Stimulated activated CD4-positive, alpha-beta T cell treated with anti-CD3 and anti-CD28 coated beads, Interleukin-1b, Interleukin-23, amount 100 ng/mL, for 24 hours (primary cell): Measurements from ENCODE around the gene OLFML1.

Experiments
- DNase-seq, 4 experiments: peaks; one replicate each; pipeline ENCODE4 v3.0.0-alpha.2; 2020; ENCODE audit warnings: low read depth in 4 of 4, low spot score in 1 of 4

OLFML1 gene

GRCh38 chr11:7531011-7531410 is 45.7 kb downstream of the OLFML1 start:
- no peak for DNase-seq

- DNase-seq: no peak
Measured at GRCh38 chr11:7532405-7533145, 47.3 kb downstream of the OLFML1 start.

GRCh38 chr11:7533199-7534041 is 48.1 kb downstream of the OLFML1 start:
- DNase-seq: no peak

- DNase-seq: no peak
Measured at GRCh38 chr11:7534042-7534378, 48.7 kb downstream of the OLFML1 start.

GRCh38 chr11:7536100-7536499 is 50.8 kb downstream of the OLFML1 start:
- no peak for DNase-seq

- no peak for DNase-seq
Measured at GRCh38 chr11:7537265-7537664, 52.0 kb downstream of the OLFML1 start.

- no peak for DNase-seq
Measured at GRCh38 chr11:7538031-7538430, 52.7 kb downstream of the OLFML1 start.

- DNase-seq: no peak
Measured at GRCh38 chr11:7538466-7539454, 53.5 kb downstream of the OLFML1 start.

GRCh38 chr11:7540830-7541555 is 55.7 kb downstream of the OLFML1 start:
- no peak for DNase-seq

- DNase-seq: no peak
Measured at GRCh38 chr11:7543302-7543701, 58.0 kb downstream of the OLFML1 start.

- no peak for DNase-seq
Measured at GRCh38 chr11:7544021-7544420, 58.7 kb downstream of the OLFML1 start.

- no peak for DNase-seq
Measured at GRCh38 chr11:7545611-7546010, 60.3 kb downstream of the OLFML1 start.

GRCh38 chr11:7546324-7546791 is 61.1 kb downstream of the OLFML1 start:
- no peak for DNase-seq

GRCh38 chr11:7547687-7548086 is 62.4 kb downstream of the OLFML1 start:
- DNase-seq: no peak

GRCh38 chr11:7548659-7549274 is 63.5 kb downstream of the OLFML1 start:
- no peak for DNase-seq

- no peak for DNase-seq
Measured at GRCh38 chr11:7549681-7550080, 64.4 kb downstream of the OLFML1 start.

- no peak for DNase-seq
Measured at GRCh38 chr11:7551571-7551970, 66.3 kb downstream of the OLFML1 start.

- no peak for DNase-seq
Measured at GRCh38 chr11:7552666-7553065, 67.4 kb downstream of the OLFML1 start.

- no peak for DNase-seq
Measured at GRCh38 chr11:7555052-7555699, 69.9 kb downstream of the OLFML1 start.

- no peak for DNase-seq
Measured at GRCh38 chr11:7558046-7558445, 72.7 kb downstream of the OLFML1 start.
